Endothelial cell of umbilical vein (primary cell): ENCODE measurements around the gene CERS6. TPM values are rescaled to one million over a fixed set of nuclear protein-coding genes. Genes with fewer than 3 reads are reported as not detected.

ENCODE experiments used
- BruUV-seq: library from RNA; stranded (reverse); fragments of 400-500 nt; replicated peaks from 2 replicates; lab custom pipeline; 2021; lab: Mats Ljungman, UMichigan
- CTCF ChIA-PET: fragments of 300-600, 350-600 bp; sonication (Branson Sonifier 250); formaldehyde crosslinking; loops from one replicate; lab custom pipeline; 2021; ENCODE audit warnings: antibody characterized with exemption, inconsistent platforms; lab: Charles Lee
- POLR2A ChIA-PET: fragments of 300-600, 350-600 bp; sonication (Branson Sonifier 250); formaldehyde crosslinking; loops from one replicate; lab custom pipeline; 2021; ENCODE audit warnings: antibody characterized with exemption, inconsistent platforms; lab: Charles Lee
- DNase-seq: peaks from one replicate; pipeline ENCODE4 v3.0.0-alpha.2; 2011; ENCODE audit warnings: low read depth, low spot score
- FAIRE-seq: peaks from 2 replicates; lab custom pipeline; 2011; peaks lifted over from hg19 to GRCh38; lab: Jason Lieb, UNC
- H2AFZ ChIP-seq: 2 replicates; pipeline ENCODE4 v1.6.0; 2012; ENCODE audit warnings: low read depth, low read length, control low read depth, inconsistent platforms
- H3K27ac ChIP-seq: 2 replicates; pipeline ENCODE4 v1.5.1; 2011; ENCODE audit warnings: low read depth, mild to moderate bottlenecking, control low read depth, low read length, moderate library complexity; ENCODE audit not compliant: insufficient read depth
- H3K27me3 ChIP-seq, 2 experiments: 2 replicates each; pipeline versions ENCODE4 v1.6.0 to v1.6.1; 2011; ENCODE audit warnings: low read length in 2 of 2, mixed read lengths in 1 of 2; ENCODE audit not compliant: control insufficient read depth in 2 of 2, insufficient read depth in 2 of 2
- H3K36me3 ChIP-seq, 2 experiments: 2 replicates in 1 of 2; 3 replicates in 1 of 2; pipeline ENCODE4 v1.5.1; 2011; ENCODE audit warnings: low read length in 2 of 2, mild to moderate bottlenecking in 1 of 2, moderate library complexity in 1 of 2; ENCODE audit not compliant: control insufficient read depth in 2 of 2, insufficient read depth in 2 of 2; ENCODE audit errors: extremely low read depth in 1 of 2
- H3K4me1 ChIP-seq: 3 replicates; pipeline ENCODE4 v1.5.1; 2011; ENCODE audit warnings: mild to moderate bottlenecking, low read length; ENCODE audit not compliant: control insufficient read depth, insufficient read depth; ENCODE audit errors: extremely low read depth
- H3K4me2 ChIP-seq: 2 replicates; pipeline ENCODE4 v1.6.1; 2011; ENCODE audit warnings: low read length, control low read depth, mixed read lengths; ENCODE audit not compliant: insufficient read depth
- H3K4me3 ChIP-seq, 3 experiments: fragments of 200-600 bp in 1 of 3; sonication (generic), shearing (Covaris generic) in 1 of 3; replicated peaks in 1 of 3; 2 replicates each; pipeline ENCODE4 v1.5.1; 2011 to 2016; ENCODE audit warnings: control low read depth in 3 of 3, low read length in 3 of 3, mild to moderate bottlenecking in 2 of 3, inconsistent platforms in 1 of 3, low read depth in 1 of 3, moderate library complexity in 1 of 3; ENCODE audit not compliant: insufficient read depth in 1 of 3
- H3K79me2 ChIP-seq: 2 replicates; pipeline ENCODE4 v1.6.0; 2012; ENCODE audit warnings: low read length, inconsistent platforms; ENCODE audit not compliant: control insufficient read depth, insufficient read depth
- H3K9ac ChIP-seq: replicated peaks from 2 replicates; pipeline ENCODE3; 2011; ENCODE audit warnings: low read length, control low read depth; ENCODE audit not compliant: insufficient read depth; ENCODE audit errors: extremely low read depth
- H3K9me1 ChIP-seq: replicated peaks from 3 replicates; pipeline ENCODE4 v1.6.0; 2011; ENCODE audit warnings: mild to moderate bottlenecking, low read length; ENCODE audit not compliant: control insufficient read depth, insufficient read depth; ENCODE audit errors: extremely low read depth
- H3K9me3 ChIP-seq: replicated peaks from 2 replicates; pipeline ENCODE4 v1.5.1; 2012; ENCODE audit warnings: low read length, inconsistent platforms; ENCODE audit not compliant: control insufficient read depth, insufficient read depth
- H4K20me1 ChIP-seq: replicated peaks from 2 replicates; pipeline ENCODE3; 2011; ENCODE audit warnings: mild to moderate bottlenecking, low read length; ENCODE audit not compliant: control insufficient read depth, insufficient read depth; ENCODE audit errors: extremely low read depth
- EZH2 ChIP-seq: IDR thresholded peaks from 2 replicates; pipeline ENCODE4 v1.6.1; 2012; ENCODE audit warnings: borderline replicate concordance, low read depth, mild to moderate bottlenecking, moderate library complexity, low read length, inconsistent platforms; ENCODE audit not compliant: severe bottlenecking
- FOS ChIP-seq: IDR thresholded peaks from 2 replicates; pipeline ENCODE4 v1.6.1; 2011; ENCODE audit warnings: mild to moderate bottlenecking, low read length, moderate library complexity, borderline replicate concordance; ENCODE audit not compliant: insufficient read depth
- GATA2 ChIP-seq: IDR thresholded peaks from 2 replicates; pipeline ENCODE4 v1.7.0; 2011; ENCODE audit warnings: low read depth, mild to moderate bottlenecking, moderate library complexity, mixed read lengths, low read length; ENCODE audit not compliant: insufficient read length, insufficient read depth
- JUN ChIP-seq: IDR thresholded peaks from 2 replicates; pipeline ENCODE4 v1.6.1; 2011; ENCODE audit warnings: borderline replicate concordance, low read depth; ENCODE audit not compliant: insufficient read length, insufficient read depth
- MAX ChIP-seq: IDR thresholded peaks from 2 replicates; pipeline ENCODE4 v1.6.1; 2011; ENCODE audit not compliant: insufficient read depth, insufficient read length
- MYC ChIP-seq: IDR thresholded peaks from one replicate; pipeline ENCODE4 v1.6.1; 2011; ENCODE audit warnings: mild to moderate bottlenecking, low read depth, low read length
- POLR2A ChIP-seq: IDR thresholded peaks from 2 replicates; pipeline ENCODE4 v1.6.1; 2012; ENCODE audit warnings: low read depth, mild to moderate bottlenecking, control low read depth, low read length
- POLR2AphosphoS5 ChIP-seq: IDR thresholded peaks from 2 replicates; pipeline ENCODE4 v1.6.1; 2012; ENCODE audit warnings: low read depth, mild to moderate bottlenecking, control low read depth, low read length, moderate library complexity; ENCODE audit not compliant: insufficient read depth
- dilution Hi-C: fragments of 300-500 bp; cut with MboI; formaldehyde crosslinking; loops from one replicate; pipeline ENCODE4 v1.15.0; 2019; ENCODE audit warnings: low sequenced_read_pairs; ENCODE audit not compliant: extremely low pct_ligation_motif_present
- intact Hi-C: fragments of 100-400 bp; cut with micrococcal nuclease; formaldehyde crosslinking; loops from one replicate; pipeline ENCODE4 v1.10.0; 2022
- polyA plus RNA-seq, 4 experiments: library from polyadenylated mRNA; depleted of rRNA in 3 of 4; stranded (reverse) in 3 of 4; unstranded in 1 of 4; fragments of >200 nt; gene quantifications; 2 replicates each; pipeline versions ENCODE4 v1.2.1 to v1.2.3, GENCODE V29; 2011 to 2012; ENCODE audit warnings: missing spikeins in 1 of 4
- total RNA-seq: library from RNA; stranded (reverse); gene quantifications from 2 replicates; pipeline ENCODE4 v1.2.3, GENCODE V29; 2021

The CERS6 gene
- total and polyA plus RNA-seq, 2 donors (not counting 3 experiments of a cell fraction or from before 2014, with no cell fraction given), result 2.7 to 11.7 TPM

- DNase-seq (no peak), FAIRE-seq (no peak)
- Histone ChIP-seq H3K79me2 (no peaks in the 10 kb centered on the region), H3K27me3 (no peaks in the 10 kb centered on the region), H3K4me1 (no peaks in the 10 kb centered on the region), H3K27ac (no peak overlapping the region), H3K9ac (no peak overlapping the region), H3K36me3 (no peaks in the 10 kb centered on the region), H3K9me3 (no peaks in the 10 kb centered on the region), H3K4me3 (no peak overlapping the region), H3K4me2 (no peak overlapping the region), H4K20me1 (no peaks in the 10 kb centered on the region), H2AFZ (no peak overlapping the region), H3K9me1 (no peaks in the 10 kb centered on the region)
- BruUV-seq, result no TSS peak
- dilution Hi-C loops, result no loop called here
- intact Hi-C loops, result no loop called here
- ChIA-PET POLR2A (no interaction called here), CTCF (no interaction called here)
- no peak for TF ChIP-seq POLR2AphosphoS5
- no peak for TF ChIP-seq FOS
- TF ChIP-seq EZH2, result no peak
These were observed 108.6 kb downstream of the CERS6 start for GRCh38 chr2:168564641-168565040.

- H3K4me1 ChIP-seq, result no peaks in the 10 kb centered on the region
- no peaks in the 10 kb centered on the region for H4K20me1 ChIP-seq
- no peaks in the 10 kb centered on the region for H3K9me1 ChIP-seq
- CTCF ChIA-PET, result no interaction called here
- H3K79me2 ChIP-seq, result no peaks in the 10 kb centered on the region
- no peak for TF ChIP-seq FOS
- TF ChIP-seq EZH2, result no peak
- TF ChIP-seq JUN, result no peak
- no peak for TF ChIP-seq MAX
- no peak for TF ChIP-seq GATA2
- TF ChIP-seq POLR2A, result no peak
- TF ChIP-seq MYC, result no peak
- no peaks in the 10 kb centered on the region for H3K9me3 ChIP-seq
- H3K27ac ChIP-seq, result no peak overlapping the region
- H3K36me3 ChIP-seq, result no peaks in the 10 kb centered on the region
- no peak overlapping the region for H2AFZ ChIP-seq
- H3K4me2 ChIP-seq, result no peak overlapping the region
- intact Hi-C loops (no loop called here), dilution Hi-C loops (no loop called here)
- H3K9ac ChIP-seq, result no peak overlapping the region
- FAIRE-seq (no peak), DNase-seq (no peak)
- POLR2A ChIA-PET, result no interaction called here
- no peak overlapping the region for H3K4me3 ChIP-seq
- BruUV-seq, result no TSS peak
- H3K27me3 ChIP-seq, result no peaks in the 10 kb centered on the region
These were observed 109.0 kb downstream of the CERS6 start for GRCh38 chr2:168565112-168565511.
